ENCODE data around the gene AKAP1.

AKAP1 gene

GRCh38 chr17:57107498-57108101 is 22.6 kb downstream of the AKAP1 start:
- no peak for DNase-seq

- DNase-seq = no peak
These were observed 23.8 kb downstream of the AKAP1 start for GRCh38 chr17:57108671-57109392.

GRCh38 chr17:57109393-57110151 is 24.5 kb downstream of the AKAP1 start:
- DNase-seq = no peak

- no peak for DNase-seq
These were observed 25.1 kb downstream of the AKAP1 start for GRCh38 chr17:57110152-57110542.

GRCh38 chr17:57110579-57111325 is 25.7 kb downstream of the AKAP1 start:
- DNase-seq = no peak

GRCh38 chr17:57111386-57111785 is 26.3 kb downstream of the AKAP1 start:
- no peak for DNase-seq

- DNase-seq = no peak
These were observed 28.0 kb downstream of the AKAP1 start for GRCh38 chr17:57113011-57113410.

GRCh38 chr17:57113656-57114055 is 28.6 kb downstream of the AKAP1 start:
- DNase-seq = no peak

- DNase-seq = peak; percentile 57 to 63
These were observed 29.1 kb downstream of the AKAP1 start for GRCh38 chr17:57114085-57114673.

GRCh38 chr17:57115377-57115776 is 30.3 kb downstream of the AKAP1 start:
- DNase-seq = no peak

- no peak for DNase-seq
These were observed 30.9 kb downstream of the AKAP1 start for GRCh38 chr17:57115916-57116315.

- no peak for DNase-seq
These were observed 32.8 kb downstream of the AKAP1 start for GRCh38 chr17:57117798-57118197.

- DNase-seq = no peak
These were observed 35.8 kb downstream of the AKAP1 start for GRCh38 chr17:57120814-57121213.

- no peak for DNase-seq
These were observed 36.4 kb downstream of the AKAP1 start for GRCh38 chr17:57121308-57122042.

- DNase-seq = no peak
These were observed 39.0 kb downstream of the AKAP1 start for GRCh38 chr17:57124053-57124452.

GRCh38 chr17:57125406-57125805 is 40.4 kb downstream of the AKAP1 start:
- no peak for DNase-seq

GRCh38 chr17:57125866-57126265 is 40.8 kb downstream of the AKAP1 start:
- DNase-seq = no peak

- peak; percentile 80 to 82 for DNase-seq
These were observed 45.8 kb downstream of the AKAP1 start for GRCh38 chr17:57130708-57131461.

- no peak for DNase-seq
These were observed 47.6 kb downstream of the AKAP1 start for GRCh38 chr17:57132663-57133062.

GRCh38 chr17:57133486-57133885 is 48.4 kb downstream of the AKAP1 start:
- DNase-seq = no peak

GRCh38 chr17:57135026-57135788 is 50.2 kb downstream of the AKAP1 start:
- DNase-seq = no peak

Data from activated CD4-positive, alpha-beta T cell treated with anti-CD3 and anti-CD28 coated beads, Interleukin-2, amount 50 U/mL, for 4 hours (primary cell).